ENCODE measurements around the gene TRIM41.

The TRIM41 gene

DNA sequence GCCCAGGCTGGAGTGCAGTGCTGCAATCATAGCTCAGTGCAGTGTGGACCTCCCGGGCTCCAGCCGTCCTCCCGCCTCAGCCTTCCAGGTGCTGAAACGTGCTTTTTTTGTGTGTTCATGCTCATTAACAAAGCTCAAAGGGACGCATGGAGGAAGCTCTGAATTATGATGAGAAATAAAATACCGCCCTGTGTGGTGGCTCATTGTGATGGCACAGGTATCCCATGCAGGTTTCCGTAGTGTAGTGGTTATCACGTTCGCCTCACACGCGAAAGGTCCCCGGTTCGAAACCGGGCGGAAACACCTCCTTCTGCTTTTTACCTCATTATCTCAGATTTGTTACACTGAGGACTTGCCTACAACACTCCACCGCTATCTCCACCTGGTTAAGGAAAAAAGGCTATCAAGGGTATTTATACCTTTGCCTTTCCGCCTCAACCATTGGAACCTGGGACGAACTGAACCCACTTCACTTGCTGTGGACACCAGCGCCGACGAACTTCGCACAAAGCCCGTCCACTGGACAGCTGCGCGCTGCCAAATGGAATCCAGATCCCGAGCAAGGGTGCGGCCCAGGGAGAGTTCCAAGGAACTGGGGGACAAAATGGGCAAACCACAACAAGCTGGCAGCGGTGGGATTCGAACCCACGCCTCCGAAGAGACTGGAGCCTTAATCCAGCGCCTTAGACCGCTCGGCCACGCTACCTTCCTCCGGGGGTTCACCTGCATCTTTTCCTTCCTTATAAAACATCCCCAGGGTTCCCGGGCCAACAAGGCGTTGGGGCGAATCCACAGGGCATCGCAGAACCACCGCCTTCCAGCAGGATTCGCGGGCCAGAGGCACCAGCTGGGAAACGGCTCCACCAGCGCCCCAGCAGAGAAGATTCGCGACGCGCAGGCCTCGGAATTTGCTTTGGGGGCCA, 49.4 kb upstream of the TRIM41 start (continued):
- TF ChIP-seq, protein P1, sequence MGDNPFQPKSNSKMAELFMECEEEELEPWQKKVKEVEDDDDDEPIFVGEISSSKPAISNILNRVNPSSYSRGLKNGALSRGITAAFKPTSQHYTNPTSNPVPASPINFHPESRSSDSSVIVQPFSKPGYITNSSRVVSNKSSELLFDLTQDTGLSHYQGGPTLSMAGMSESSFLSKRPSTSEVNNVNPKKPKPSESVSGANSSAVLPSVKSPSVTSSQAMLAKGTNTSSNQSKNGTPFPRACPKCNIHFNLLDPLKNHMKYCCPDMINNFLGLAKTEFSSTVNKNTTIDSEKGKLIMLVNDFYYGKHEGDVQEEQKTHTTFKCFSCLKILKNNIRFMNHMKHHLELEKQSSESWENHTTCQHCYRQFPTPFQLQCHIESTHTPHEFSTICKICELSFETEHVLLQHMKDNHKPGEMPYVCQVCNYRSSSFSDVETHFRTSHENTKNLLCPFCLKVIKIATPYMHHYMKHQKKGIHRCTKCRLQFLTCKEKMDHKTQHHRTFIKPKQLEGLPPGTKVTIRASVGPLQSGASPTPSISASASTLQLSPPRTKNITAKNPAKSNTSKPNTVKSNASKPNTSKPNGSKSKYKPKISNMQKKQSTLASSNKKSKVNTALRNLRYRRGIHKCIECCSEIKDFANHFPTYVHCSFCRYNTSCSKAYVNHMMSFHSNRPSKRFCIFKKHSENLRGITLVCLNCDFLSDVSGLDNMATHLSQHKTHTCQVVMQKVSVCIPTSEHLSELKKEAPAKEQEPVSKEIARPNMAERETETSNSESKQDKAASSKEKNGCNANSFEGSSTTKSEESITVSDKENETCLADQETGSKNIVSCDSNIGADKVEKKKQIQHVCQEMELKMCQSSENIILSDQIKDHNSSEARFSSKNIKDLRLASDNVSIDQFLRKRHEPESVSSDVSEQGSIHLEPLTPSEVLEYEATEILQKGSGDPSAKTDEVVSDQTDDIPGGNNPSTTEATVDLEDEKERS (tag by site-specific recombination; IDR thresholded peaks at IDR 0.05): peak; percentile 72; the same call in 1 of the 2 replicates
- peak; percentile 98 for TF ChIP-seq GLIS1 (tag by site-specific recombination; IDR thresholded peaks at IDR 0.05)
- TF ChIP-seq, protein P2, sequence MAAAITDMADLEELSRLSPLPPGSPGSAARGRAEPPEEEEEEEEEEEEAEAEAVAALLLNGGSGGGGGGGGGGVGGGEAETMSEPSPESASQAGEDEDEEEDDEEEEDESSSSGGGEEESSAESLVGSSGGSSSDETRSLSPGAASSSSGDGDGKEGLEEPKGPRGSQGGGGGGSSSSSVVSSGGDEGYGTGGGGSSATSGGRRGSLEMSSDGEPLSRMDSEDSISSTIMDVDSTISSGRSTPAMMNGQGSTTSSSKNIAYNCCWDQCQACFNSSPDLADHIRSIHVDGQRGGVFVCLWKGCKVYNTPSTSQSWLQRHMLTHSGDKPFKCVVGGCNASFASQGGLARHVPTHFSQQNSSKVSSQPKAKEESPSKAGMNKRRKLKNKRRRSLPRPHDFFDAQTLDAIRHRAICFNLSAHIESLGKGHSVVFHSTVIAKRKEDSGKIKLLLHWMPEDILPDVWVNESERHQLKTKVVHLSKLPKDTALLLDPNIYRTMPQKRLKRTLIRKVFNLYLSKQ (tag by site-specific recombination; IDR thresholded peaks at IDR 0.05; ENCODE audit: borderline replicate concordance): no peak
- no peak for TF ChIP-seq ZNF514 (tag by site-specific recombination; IDR thresholded peaks at IDR 0.05)
- TF ChIP-seq ZNF433 (tag by site-specific recombination; IDR thresholded peaks at IDR 0.05; ENCODE audit: low read depth): no peak
- TF ChIP-seq ZFHX2 (tag by site-specific recombination; conservative IDR thresholded peaks at IDR 0.05): no peak
- peak; percentile 52 for TF ChIP-seq GFI1B (tag by site-specific recombination; IDR thresholded peaks at IDR 0.05)
- peak; percentile 85 for TF ChIP-seq ZNF785 (tag by site-specific recombination; IDR thresholded peaks at IDR 0.05)
- no peak for TF ChIP-seq YY2 (tag by site-specific recombination; IDR thresholded peaks at IDR 0.05)
- TF ChIP-seq, protein P3, sequence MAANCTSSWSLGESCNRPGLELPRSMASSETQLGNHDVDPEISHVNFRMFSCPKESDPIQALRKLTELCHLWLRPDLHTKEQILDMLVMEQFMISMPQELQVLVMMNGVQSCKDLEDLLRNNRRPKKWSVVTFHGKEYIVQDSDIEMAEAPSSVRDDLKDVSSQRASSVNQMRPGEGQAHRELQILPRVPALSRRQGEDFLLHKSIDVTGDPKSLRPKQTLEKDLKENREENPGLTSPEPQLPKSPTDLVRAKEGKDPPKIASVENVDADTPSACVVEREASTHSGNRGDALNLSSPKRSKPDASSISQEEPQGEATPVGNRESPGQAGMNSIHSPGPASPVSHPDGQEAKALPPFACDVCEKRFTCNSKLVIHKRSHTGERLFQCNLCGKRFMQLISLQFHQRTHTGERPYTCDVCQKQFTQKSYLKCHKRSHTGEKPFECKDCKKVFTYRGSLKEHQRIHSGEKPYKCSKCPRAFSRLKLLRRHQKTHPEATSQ (tag by site-specific recombination; IDR thresholded peaks at IDR 0.05): peak; percentile 59; the same call in 1 of the 2 replicates
- no peak; the same call in 1 of the 2 replicates for TF ChIP-seq ZSCAN23 (tag by site-specific recombination; IDR thresholded peaks at IDR 0.05)
- TF ChIP-seq ZBTB48 (tag by site-specific recombination; IDR thresholded peaks at IDR 0.05): peak; percentile 80
- TF ChIP-seq, protein P4, sequence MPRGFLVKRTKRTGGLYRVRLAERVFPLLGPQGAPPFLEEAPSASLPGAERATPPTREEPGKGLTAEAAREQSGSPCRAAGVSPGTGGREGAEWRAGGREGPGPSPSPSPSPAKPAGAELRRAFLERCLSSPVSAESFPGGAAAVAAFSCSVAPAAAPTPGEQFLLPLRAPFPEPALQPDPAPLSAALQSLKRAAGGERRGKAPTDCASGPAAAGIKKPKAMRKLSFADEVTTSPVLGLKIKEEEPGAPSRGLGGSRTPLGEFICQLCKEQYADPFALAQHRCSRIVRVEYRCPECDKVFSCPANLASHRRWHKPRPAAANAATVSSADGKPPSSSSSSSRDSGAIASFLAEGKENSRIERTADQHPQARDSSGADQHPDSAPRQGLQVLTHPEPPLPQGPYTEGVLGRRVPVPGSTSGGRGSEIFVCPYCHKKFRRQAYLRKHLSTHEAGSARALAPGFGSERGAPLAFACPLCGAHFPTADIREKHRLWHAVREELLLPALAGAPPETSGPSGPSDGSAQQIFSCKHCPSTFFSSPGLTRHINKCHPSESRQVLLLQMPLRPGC (tag by site-specific recombination; IDR thresholded peaks at IDR 0.05): peak; percentile 82
- TF ChIP-seq, protein P5, sequence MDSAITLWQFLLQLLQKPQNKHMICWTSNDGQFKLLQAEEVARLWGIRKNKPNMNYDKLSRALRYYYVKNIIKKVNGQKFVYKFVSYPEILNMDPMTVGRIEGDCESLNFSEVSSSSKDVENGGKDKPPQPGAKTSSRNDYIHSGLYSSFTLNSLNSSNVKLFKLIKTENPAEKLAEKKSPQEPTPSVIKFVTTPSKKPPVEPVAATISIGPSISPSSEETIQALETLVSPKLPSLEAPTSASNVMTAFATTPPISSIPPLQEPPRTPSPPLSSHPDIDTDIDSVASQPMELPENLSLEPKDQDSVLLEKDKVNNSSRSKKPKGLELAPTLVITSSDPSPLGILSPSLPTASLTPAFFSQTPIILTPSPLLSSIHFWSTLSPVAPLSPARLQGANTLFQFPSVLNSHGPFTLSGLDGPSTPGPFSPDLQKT (IDR thresholded peaks at IDR 0.05; ENCODE audit: borderline replicate concordance, low read depth, low read length): no peak
- TF ChIP-seq, protein P6, sequence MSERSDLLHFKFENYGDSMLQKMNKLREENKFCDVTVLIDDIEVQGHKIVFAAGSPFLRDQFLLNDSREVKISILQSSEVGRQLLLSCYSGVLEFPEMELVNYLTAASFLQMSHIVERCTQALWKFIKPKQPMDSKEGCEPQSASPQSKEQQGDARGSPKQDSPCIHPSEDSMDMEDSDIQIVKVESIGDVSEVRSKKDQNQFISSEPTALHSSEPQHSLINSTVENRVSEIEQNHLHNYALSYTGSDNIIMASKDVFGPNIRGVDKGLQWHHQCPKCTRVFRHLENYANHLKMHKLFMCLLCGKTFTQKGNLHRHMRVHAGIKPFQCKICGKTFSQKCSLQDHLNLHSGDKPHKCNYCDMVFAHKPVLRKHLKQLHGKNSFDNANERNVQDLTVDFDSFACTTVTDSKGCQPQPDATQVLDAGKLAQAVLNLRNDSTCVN (tag by site-specific recombination; optimal IDR thresholded peaks at IDR 0.05): peak; percentile 74
- TF ChIP-seq HOXA7 (CRISPR knock-in tag; IDR thresholded peaks at IDR 0.05; ENCODE audit: borderline replicate concordance): no peak
- no peak for TF ChIP-seq ZNF791 (tag by site-specific recombination; IDR thresholded peaks at IDR 0.05)
- TF ChIP-seq ZNF596 (tag by site-specific recombination; IDR thresholded peaks at IDR 0.05): peak; percentile 13; the same call in 1 of the 2 replicates
- TF ChIP-seq ZNF223 (tag by site-specific recombination; IDR thresholded peaks at IDR 0.05): peak; percentile 73; the same call in 1 of the 2 replicates
- TF ChIP-seq YY1 (tag by site-specific recombination; IDR thresholded peaks at IDR 0.05): no peak; the same call in none of the 2 replicates
- peak; percentile 49 for TF ChIP-seq ZNF843 (tag by site-specific recombination; IDR thresholded peaks at IDR 0.05)
- peak; percentile 93 for TF ChIP-seq ZNF184 (tag by site-specific recombination; IDR thresholded peaks at IDR 0.05)
- TF ChIP-seq ZNF202 (tag by site-specific recombination; IDR thresholded peaks at IDR 0.05; ENCODE audit: borderline replicate concordance): no peak
- TF ChIP-seq ZNF629 (tag by site-specific recombination; IDR thresholded peaks at IDR 0.05): peak; percentile 94
- no peak for TF ChIP-seq ZNF555 (tag by site-specific recombination; conservative IDR thresholded peaks at IDR 0.05)
- TF ChIP-seq EGR2 (tag by site-specific recombination; IDR thresholded peaks at IDR 0.05; ENCODE audit: low read depth): no peak
- TF ChIP-seq, protein P7, sequence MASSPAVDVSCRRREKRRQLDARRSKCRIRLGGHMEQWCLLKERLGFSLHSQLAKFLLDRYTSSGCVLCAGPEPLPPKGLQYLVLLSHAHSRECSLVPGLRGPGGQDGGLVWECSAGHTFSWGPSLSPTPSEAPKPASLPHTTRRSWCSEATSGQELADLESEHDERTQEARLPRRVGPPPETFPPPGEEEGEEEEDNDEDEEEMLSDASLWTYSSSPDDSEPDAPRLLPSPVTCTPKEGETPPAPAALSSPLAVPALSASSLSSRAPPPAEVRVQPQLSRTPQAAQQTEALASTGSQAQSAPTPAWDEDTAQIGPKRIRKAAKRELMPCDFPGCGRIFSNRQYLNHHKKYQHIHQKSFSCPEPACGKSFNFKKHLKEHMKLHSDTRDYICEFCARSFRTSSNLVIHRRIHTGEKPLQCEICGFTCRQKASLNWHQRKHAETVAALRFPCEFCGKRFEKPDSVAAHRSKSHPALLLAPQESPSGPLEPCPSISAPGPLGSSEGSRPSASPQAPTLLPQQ (tag by site-specific recombination; IDR thresholded peaks at IDR 0.05): peak; percentile 77; the same call in 1 of the 2 replicates
- peak; percentile 80; the same call in 1 of the 2 replicates for TF ChIP-seq TRIM28 (IDR thresholded peaks at IDR 0.05; ENCODE audit: borderline replicate concordance, low read length)
